ENCODE data around the gene DHX8. TPM values are rescaled to one million over a fixed set of nuclear protein-coding genes. Genes with fewer than 3 reads are reported as not detected.

The DHX8 gene
- total RNA-seq, 2 experiments from 2014 or later, result 37.0 to 48.3 TPM

GRCh38 chr17:43543300-43543699 lies 59.5 kb downstream of the DHX8 start:
- no TSS peak for BruUV-seq (replicated peaks)
- intact Hi-C loops (cut with micrococcal nuclease; ENCODE audit: unreplicated experiment), result no loop called here
- H3K27ac ChIP-seq (ENCODE audit: low read depth, low read length, poor library complexity, severe bottlenecking), result no peak overlapping the region

GRCh38 chr17:43543771-43544575 lies 60.2 kb downstream of the DHX8 start:
- H3K79me2 ChIP-seq (ENCODE audit: insufficient read depth, low read depth, low read length), result no peaks in the 10 kb centered on the region
- no peak overlapping the region for H3K4me3 ChIP-seq (ENCODE audit: low read depth, low read length, poor library complexity, severe bottlenecking)
- ChIA-PET POLR2A (no interaction called here), CTCF (ENCODE audit: unreplicated experiment) (no interaction called here)
- H3K27ac ChIP-seq (ENCODE audit: low read depth, low read length, poor library complexity, severe bottlenecking), result no peak overlapping the region
- no peak overlapping the region for H2AFZ ChIP-seq (ENCODE audit: low read length)
- H3K4me1 ChIP-seq (ENCODE audit: insufficient read depth, low read length, poor library complexity, severe bottlenecking), result peaks cover 6% of the 10 kb centered on the region
- H3K9me3 ChIP-seq (ENCODE audit: low read length), result no peaks in the 10 kb centered on the region
- DNase-seq (ENCODE audit: low spot score), result no peak
- no peak for TF ChIP-seq EZH2phosphoT487 (IDR thresholded peaks at IDR 0.05; ENCODE audit: borderline replicate concordance, low read depth, low read length)
- peak; percentile 21; the same call in 1 of the 2 replicates for TF ChIP-seq CTCF (conservative IDR thresholded peaks at IDR 0.05; ENCODE audit: low read length)
- no peaks in the 10 kb centered on the region for H3K9me2 ChIP-seq (ENCODE audit: insufficient read depth, low read length)
- intact Hi-C loops (cut with micrococcal nuclease; ENCODE audit: unreplicated experiment), result no loop called here
- no TSS peak for BruUV-seq (replicated peaks)
- H3K4me2 ChIP-seq (ENCODE audit: low read length), result no peak overlapping the region
- no peaks in the 10 kb centered on the region for H3K36me3 ChIP-seq (ENCODE audit: insufficient read depth, low read length)
- H4K20me1 ChIP-seq (ENCODE audit: insufficient read depth, low read length), result no peaks in the 10 kb centered on the region; the same call in 1 of the 2 replicates

More at GRCh38 chr17:43543300-43543699, 59.5 kb downstream of the DHX8 start:
- no peaks in the 10 kb centered on the region for H3K9me2 ChIP-seq (ENCODE audit: insufficient read depth, low read length)
- H3K4me1 ChIP-seq (ENCODE audit: insufficient read depth, low read length, poor library complexity, severe bottlenecking), result peaks cover 6% of the 10 kb centered on the region
- no peaks in the 10 kb centered on the region for H3K36me3 ChIP-seq (ENCODE audit: insufficient read depth, low read length)
- ChIA-PET POLR2A (no interaction called here), CTCF (ENCODE audit: unreplicated experiment) (no interaction called here)
- H3K79me2 ChIP-seq (ENCODE audit: insufficient read depth, low read depth, low read length), result no peaks in the 10 kb centered on the region
- TF ChIP-seq CTCF (conservative IDR thresholded peaks at IDR 0.05; ENCODE audit: low read length) (no peak), EZH2phosphoT487 (IDR thresholded peaks at IDR 0.05; ENCODE audit: borderline replicate concordance, low read depth, low read length) (no peak)
- H3K4me2 ChIP-seq (ENCODE audit: low read length), result no peak overlapping the region
- H3K4me3 ChIP-seq (ENCODE audit: low read depth, low read length, poor library complexity, severe bottlenecking), result no peak overlapping the region
- H4K20me1 ChIP-seq (ENCODE audit: insufficient read depth, low read length), result no peaks in the 10 kb centered on the region; the same call in 1 of the 2 replicates
- H3K9me3 ChIP-seq (ENCODE audit: low read length), result no peaks in the 10 kb centered on the region
- H2AFZ ChIP-seq (ENCODE audit: low read length), result no peak overlapping the region
- no peak for DNase-seq (ENCODE audit: low spot score)

DNA sequence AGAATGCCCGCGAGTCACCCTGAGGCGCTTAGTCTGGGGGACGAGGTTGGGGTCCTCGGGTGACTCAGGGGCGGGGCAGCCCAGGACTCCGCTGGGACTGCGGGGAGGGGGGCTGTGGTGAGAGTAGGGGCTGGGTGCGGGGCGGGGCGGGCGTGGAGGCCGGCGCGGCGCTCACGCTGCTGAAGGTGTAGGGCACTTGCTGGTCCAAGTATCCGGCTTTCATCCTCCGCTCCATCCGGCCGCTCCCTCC lies 61.5 kb downstream of the DHX8 start:
- Histone ChIP-seq H3K36me3 (ENCODE audit: insufficient read depth, low read length) (no peaks in the 10 kb centered on the region), H3K9me3 (ENCODE audit: low read length) (no peaks in the 10 kb centered on the region), H3K27ac (ENCODE audit: low read depth, low read length, poor library complexity, severe bottlenecking) (no peak overlapping the region), H3K4me1 (ENCODE audit: insufficient read depth, low read length, poor library complexity, severe bottlenecking) (peaks cover 6% of the 10 kb centered on the region), H3K9me2 (ENCODE audit: insufficient read depth, low read length) (no peaks in the 10 kb centered on the region), H3K79me2 (ENCODE audit: insufficient read depth, low read depth, low read length) (no peaks in the 10 kb centered on the region), H3K4me3 (ENCODE audit: low read depth, low read length, poor library complexity, severe bottlenecking) (peak overlapping the region; percentile 18), H3K4me2 (ENCODE audit: low read length) (peak overlapping the region; percentile 57; the same call in 1 of the 2 replicates), H4K20me1 (ENCODE audit: insufficient read depth, low read length) (no peaks in the 10 kb centered on the region; the same call in 1 of the 2 replicates), H2AFZ (ENCODE audit: low read length) (no peak overlapping the region)
- no peak for TF ChIP-seq EZH2phosphoT487 (IDR thresholded peaks at IDR 0.05; ENCODE audit: borderline replicate concordance, low read depth, low read length)
- no peak for TF ChIP-seq CTCF (conservative IDR thresholded peaks at IDR 0.05; ENCODE audit: low read length)
- BruUV-seq (replicated peaks), result no TSS peak
- intact Hi-C loops (cut with micrococcal nuclease; ENCODE audit: unreplicated experiment), result no loop called here
- ChIA-PET POLR2A (no interaction called here), CTCF (ENCODE audit: unreplicated experiment) (no interaction called here)
- no peak for DNase-seq (ENCODE audit: low spot score)

Data from OCI-LY7 (cell line).